GM19043 (cell line): ENCODE data around the gene CDX4.
"Not testable (repeated sequence)": the region's sequence is repeated elsewhere in the genome, so short reads cannot be mapped to it uniquely, and the experiment has no call there.

ENCODE experiments used
- ATAC-seq: cut with Tn5 transposase; IDR thresholded peaks from one replicate; pipeline ENCODE4 v1.9.1; 2021; ENCODE audit warnings: low read depth; ENCODE audit not compliant: unreplicated experiment

Gene CDX4

GRCh38 chrX:73446831-73447230, at the start of gene CDX4:
TSS of gene CDX4 (plus strand) at chrX:73447053. CDS start at chrX:73447254, 201 bp downstream.
- ATAC-seq: no peak

- ATAC-seq: no peak
Observed at GRCh38 chrX:73398185-73398914, 48.5 kb upstream of the CDX4 start.

- ATAC-seq: no peak
Observed at GRCh38 chrX:73400136-73400748, 46.6 kb upstream of the CDX4 start.

- no peak for ATAC-seq
Observed at GRCh38 chrX:73401591-73402266, 45.1 kb upstream of the CDX4 start.

- no peak for ATAC-seq
Observed at GRCh38 chrX:73412930-73413329, 33.9 kb upstream of the CDX4 start.

- no peak for ATAC-seq
Observed at GRCh38 chrX:73447311-73447794, 500 bp downstream of the CDX4 start.

- ATAC-seq: no peak
Observed at GRCh38 chrX:73448379-73448778, 1.5 kb downstream of the CDX4 start.

- ATAC-seq: no peak
Observed at GRCh38 chrX:73455171-73455570, 8.3 kb downstream of the CDX4 start.

- ATAC-seq: no peak
Observed at GRCh38 chrX:73457306-73457705, 10.5 kb downstream of the CDX4 start.

GRCh38 chrX:73468376-73468775, 21.5 kb downstream of the CDX4 start:
- no peak for ATAC-seq

- no peak for ATAC-seq
Observed at GRCh38 chrX:73478961-73479360, 32.1 kb downstream of the CDX4 start.

- no peak for ATAC-seq
Observed at GRCh38 chrX:73481521-73481920, 34.7 kb downstream of the CDX4 start.

GRCh38 chrX:73490661-73491060, 43.8 kb downstream of the CDX4 start:
- no peak for ATAC-seq

- ATAC-seq: not testable (repeated sequence)
Observed at GRCh38 chrX:73492178-73492577, 45.3 kb downstream of the CDX4 start.
